Endometrium (tissue), 2 donors: ENCODE measurements around the gene FMNL2.

Experiments used
- FAIRE-seq: peaks from 2 replicates; lab custom pipeline; 2012; peaks lifted over from hg19 to GRCh38; lab: Jason Lieb, UNC
- donor health status: control.
- donor health status: control.

The FMNL2 gene

DNA sequence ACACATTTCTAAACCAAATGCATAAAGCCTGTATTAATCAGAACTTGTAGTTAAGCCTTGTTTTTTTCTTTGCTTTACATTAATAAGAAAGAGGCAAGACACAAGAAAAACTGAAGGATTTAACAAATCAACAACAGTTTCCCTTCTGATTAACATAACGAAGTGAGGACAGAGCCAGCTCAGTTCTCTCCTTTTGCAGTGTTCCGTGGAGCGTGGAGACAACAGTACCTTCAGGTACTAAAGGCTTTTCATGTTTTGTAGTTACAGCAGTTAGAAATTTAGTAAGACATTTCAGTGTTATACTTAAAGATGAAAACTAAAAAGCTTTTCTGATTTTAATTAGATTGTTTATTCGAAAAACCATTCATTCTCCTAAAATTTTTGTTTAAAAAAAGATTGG lies 115.2 kb downstream of the FMNL2 start:
- FAIRE-seq, result no peak

- no peak for FAIRE-seq
These were observed 117.4 kb downstream of the FMNL2 start for GRCh38 chr2:152452256-152452973.

DNA sequence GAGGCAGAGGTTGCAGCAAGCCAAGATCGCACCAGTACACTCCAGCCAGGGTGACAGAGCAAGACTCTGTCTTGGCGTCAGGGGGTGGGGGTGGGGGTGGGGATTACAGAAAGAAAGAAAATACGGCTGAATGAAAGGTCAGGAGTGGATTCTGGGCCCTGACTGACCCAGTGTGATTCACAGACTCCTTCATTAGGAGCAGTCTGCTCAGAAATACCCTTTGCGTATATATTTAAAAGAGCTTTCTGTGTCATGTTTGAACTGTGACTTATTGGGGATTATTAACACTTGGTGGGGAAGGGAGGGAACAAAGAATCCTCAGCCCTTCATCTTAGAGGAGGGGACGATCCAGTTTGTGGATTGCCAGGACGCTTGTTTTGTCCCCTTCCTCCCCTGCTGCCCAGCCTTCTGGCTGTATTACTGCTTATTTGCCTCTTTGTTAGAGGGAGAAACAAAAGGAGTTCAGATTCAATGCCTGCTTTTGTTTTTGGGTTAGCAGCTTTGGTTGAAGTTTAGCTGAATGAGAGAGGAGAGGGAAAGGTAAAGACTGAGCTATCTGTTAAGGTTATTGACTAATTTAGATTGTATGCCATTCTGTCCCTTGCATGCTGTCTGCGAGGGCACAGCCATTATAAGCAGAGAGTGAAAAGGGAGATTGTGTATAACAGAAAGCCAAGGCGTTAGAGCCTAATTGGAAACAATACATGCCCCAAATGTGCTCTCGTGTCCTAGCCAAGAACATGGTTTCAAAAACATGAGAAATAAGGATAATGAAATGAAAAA lies 118.3 kb downstream of the FMNL2 start:
- no peak for FAIRE-seq

DNA sequence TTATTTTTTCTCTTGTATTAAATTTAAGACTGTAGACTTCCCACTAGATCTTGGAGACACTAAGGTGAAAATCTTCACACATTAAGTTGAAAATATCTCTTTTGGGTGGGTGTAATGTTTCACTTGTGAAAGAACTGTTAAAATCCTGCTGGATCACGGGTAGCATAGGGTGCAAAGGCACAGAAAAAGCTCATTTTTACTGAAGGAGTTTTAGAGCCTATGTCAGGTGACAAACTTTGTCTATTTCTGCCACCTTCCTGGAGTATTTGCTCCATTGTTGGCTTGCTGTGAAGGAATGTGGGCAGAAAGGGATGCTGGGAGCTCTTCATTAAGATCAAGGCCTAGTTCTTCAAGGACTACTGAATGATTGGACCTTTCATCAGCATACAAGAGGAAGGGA lies 119.4 kb downstream of the FMNL2 start:
- no peak for FAIRE-seq

DNA sequence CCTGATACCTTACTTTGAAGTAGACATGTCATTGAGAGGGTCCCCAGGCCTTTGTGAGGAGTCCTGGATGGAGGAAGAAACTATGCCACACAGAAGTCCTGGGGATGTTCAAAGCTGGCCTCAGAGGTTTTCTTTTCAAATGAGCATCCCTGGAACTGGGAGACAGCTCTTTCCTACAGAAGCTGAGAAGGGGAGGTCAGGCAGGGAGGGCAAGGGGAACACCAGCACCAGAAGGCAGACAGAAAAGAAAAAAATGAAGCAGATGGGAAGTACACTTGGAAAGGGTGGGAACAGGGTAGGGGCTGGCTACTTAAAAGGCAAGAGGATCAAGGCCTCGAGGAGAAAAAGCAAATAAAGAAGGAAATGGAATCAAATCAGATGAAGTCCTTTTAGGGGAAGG lies 120.0 kb downstream of the FMNL2 start:
- FAIRE-seq, result no peak

DNA sequence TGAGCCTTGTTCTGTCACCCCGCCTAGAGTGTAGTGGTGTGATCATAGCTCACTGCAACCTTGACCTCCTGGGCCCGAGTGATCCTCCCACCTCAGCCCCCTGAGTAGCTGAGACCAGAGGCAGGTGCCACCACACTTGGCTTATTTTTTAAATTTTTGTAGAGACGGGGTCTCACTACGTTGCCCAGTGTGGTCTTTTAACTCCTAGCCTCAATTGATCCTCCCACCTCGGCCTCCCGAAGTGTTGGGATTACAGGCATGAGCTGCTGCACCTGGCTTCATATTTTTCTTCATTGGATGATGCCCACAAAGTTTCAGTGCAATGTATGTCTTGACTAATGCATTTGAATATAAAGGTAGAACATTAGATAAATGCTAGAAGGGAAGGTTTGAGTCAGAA lies 120.8 kb downstream of the FMNL2 start:
- no peak for FAIRE-seq

DNA sequence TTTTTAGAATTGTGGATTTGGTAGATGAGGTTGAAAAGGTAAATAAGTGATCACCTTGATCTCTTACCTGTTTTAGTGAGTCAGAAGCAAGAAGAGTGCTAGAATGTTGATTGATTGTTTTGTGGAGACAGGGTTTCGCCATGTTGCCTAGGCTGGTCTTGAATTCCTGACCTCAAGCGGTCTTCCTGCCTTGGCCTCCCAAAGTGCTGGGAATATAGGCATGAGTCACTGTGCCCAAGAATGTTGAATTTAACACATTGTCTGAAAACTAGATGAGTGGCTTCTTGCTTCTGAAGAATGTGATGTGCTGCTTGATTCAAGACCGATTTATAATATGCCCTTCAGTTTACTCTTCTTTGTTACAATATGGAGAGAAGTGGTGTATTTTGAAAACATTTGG lies 121.3 kb downstream of the FMNL2 start:
- FAIRE-seq, result no peak

DNA sequence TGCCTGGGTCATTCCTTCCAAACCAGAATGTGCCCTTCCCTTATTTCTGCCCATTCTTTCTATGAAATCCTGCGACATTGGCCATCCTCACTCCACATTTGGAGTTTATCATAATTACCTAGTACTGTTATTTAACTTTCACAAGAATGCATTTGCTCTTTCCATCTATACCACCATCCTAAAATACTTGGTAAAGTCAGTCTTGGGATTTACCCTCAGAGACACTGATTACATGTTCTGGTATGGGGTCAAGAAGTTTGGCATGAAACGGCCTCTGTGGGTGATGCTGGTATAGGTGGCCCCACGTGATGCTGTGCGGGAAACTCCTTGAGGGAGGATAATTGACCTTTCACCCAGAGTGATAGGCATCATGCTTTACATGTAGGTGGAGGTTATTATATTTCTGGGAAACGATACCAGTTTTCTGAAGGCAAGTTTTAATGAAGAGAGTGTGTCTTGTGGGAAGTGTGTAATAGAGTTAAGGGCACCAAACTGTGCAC lies 123.5 kb downstream of the FMNL2 start:
- no peak for FAIRE-seq

DNA sequence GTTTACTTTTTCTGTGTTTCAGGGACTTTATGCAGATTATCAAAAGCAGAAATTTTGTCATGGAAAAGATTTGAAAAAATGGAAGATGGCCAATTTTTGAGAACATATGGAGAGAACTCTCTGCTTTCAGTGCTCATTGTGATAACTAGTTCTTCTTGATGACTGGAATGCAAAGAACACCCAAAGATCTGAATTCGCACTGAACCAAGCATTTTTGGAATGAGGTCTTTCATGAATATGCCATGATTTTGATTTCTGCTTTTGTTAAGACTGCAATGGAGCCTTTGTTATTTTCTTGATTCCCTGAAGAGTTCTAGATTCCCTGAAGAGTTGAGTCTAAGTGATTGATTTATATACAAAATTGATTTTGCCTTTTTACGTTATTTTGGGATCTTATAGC lies 124.1 kb downstream of the FMNL2 start:
- no peak for FAIRE-seq

- no peak for FAIRE-seq
These were observed 125.6 kb downstream of the FMNL2 start for GRCh38 chr2:152460567-152460966.

DNA sequence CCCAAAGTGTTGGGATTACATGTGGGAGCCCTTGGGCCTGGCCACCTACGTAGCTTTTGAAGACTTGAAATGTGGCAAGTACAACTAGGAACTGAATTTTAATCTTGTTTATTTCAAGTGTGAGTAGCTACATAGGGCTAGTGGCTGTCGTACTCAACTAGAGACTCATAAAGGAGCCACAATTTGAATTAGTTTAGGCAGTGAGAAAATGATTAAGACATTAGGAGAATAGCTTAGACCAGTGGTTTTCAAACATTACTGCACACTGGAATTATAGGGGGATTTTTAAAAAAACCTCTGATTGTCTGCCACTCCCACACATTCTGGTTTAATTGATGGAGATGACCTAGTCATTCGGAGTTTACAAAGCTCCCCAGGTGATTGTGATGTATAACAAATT lies 127.1 kb downstream of the FMNL2 start:
- no peak for FAIRE-seq

DNA sequence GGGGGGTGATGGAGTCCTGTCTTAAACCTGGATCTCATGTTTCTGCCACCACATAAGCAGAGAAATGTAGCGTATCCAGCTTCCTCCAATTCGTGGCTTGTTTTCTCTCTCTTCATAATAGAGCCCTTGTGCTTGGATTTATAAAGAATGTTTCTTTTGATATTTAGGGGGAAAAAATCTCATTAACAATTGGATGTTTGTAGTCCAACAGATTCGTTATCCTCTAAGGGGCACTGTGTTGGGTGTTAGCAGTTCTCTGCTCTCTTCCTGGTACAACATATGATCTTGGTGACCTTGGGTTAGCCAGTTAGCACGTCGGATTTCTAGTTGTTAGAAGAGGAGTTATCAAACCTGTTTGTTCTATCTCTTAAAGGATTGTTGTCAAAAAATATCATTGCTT lies 127.8 kb downstream of the FMNL2 start:
- FAIRE-seq, result no peak

GRCh38 chr2:152464851-152465470 lies 130.0 kb downstream of the FMNL2 start:
- no peak for FAIRE-seq

DNA sequence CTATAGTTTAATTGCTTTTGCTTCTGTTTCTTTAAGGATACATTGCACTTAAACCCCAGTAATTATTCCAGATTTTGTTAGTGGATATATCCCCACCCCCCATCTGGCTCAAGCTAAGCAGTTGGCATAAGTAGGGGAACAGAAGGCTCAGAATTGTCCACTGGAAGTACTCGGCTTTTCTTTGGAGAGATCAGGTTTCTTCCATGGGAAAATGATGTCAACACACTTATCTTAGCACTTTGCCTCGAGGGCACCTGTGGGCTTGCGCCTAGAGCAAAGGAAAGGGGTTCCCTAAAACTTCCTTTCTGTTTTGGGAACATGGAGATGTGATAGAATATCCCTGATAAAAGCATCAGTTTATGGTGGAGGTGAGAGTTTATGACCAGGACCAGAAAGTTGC lies 130.6 kb downstream of the FMNL2 start:
- no peak for FAIRE-seq

- FAIRE-seq, result no peak
These were observed 131.1 kb downstream of the FMNL2 start for GRCh38 chr2:152466041-152466440.

GRCh38 chr2:152466980-152467676 lies 132.2 kb downstream of the FMNL2 start:
- FAIRE-seq, result no peak

- FAIRE-seq, result no peak
These were observed 132.9 kb downstream of the FMNL2 start for GRCh38 chr2:152467677-152468410.

DNA sequence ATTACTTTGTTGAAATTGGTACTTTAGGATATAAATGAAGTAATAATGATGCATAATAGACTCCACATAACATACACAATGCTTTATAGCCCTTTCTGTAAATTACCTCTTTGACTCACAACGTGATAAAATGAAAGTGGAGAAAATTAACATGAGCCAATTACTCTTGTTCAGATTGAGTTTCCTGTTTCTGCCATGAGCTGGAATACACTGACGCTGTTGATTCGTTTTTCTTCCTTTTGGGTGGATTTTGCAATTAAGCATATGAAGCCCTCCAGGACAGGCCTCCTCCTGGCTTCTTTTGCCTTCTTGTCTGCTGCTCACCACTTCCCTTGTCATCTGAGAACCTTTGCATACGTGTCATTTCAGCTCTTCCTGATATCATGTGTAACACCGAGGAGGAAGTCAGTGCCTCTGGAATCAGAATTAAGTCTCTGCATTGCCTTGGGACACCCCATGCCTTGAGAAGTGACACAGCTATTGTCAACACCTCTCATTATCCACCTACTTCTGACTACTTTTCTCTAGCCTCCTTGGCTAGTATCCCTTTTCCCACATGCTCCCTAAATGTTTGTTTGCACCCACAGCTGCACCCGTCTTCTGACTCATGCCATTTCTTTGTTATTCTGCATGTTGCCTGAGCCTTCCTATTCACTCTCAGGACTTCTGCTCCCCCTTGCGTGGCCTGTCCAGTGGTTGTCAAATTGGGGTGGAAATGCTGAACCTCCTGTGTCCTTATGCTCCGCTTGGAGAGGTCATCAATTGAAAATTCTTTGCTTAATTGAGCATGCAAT lies 134.1 kb downstream of the FMNL2 start:
- FAIRE-seq, result no peak

GRCh38 chr2:152470861-152471854 lies 136.2 kb downstream of the FMNL2 start:
- FAIRE-seq, result no peak

GRCh38 chr2:152472481-152472887 lies 137.5 kb downstream of the FMNL2 start:
- no peak for FAIRE-seq
